PFSK-1 (cell line): ENCODE data around the gene TNS3.

Source experiments
- FOXP2 ChIP-seq: optimal IDR thresholded peaks from 2 replicates; pipeline ENCODE3; 2011; ENCODE audit warnings: borderline replicate concordance, control low read depth, inconsistent platforms; ENCODE audit not compliant: insufficient read depth; ENCODE audit errors: extremely low read length, extremely low read depth
- POLR2AphosphoS5 ChIP-seq: IDR thresholded peaks from 2 replicates; pipeline ENCODE4 v1.6.1; 2012; ENCODE audit warnings: low read depth, mild to moderate bottlenecking, control low read depth, low read length, moderate library complexity
- SIN3A ChIP-seq: IDR thresholded peaks from 2 replicates; pipeline ENCODE4 v1.6.1; 2012; ENCODE audit warnings: mild to moderate bottlenecking, low read length, moderate library complexity, borderline replicate concordance; ENCODE audit not compliant: insufficient read depth
- TF ChIP-seq, protein P1 (sequence below), 2 experiments: IDR thresholded peaks; 2 replicates each; pipeline versions ENCODE4 v1.6.1 to v1.8.0; 2011 to 2012; ENCODE audit warnings: low read depth in 2 of 2, low read length in 2 of 2, control low read depth in 1 of 2, inconsistent platforms in 1 of 2, mild to moderate bottlenecking in 1 of 2, moderate library complexity in 1 of 2; ENCODE audit not compliant: insufficient read depth in 1 of 2

DNA sequence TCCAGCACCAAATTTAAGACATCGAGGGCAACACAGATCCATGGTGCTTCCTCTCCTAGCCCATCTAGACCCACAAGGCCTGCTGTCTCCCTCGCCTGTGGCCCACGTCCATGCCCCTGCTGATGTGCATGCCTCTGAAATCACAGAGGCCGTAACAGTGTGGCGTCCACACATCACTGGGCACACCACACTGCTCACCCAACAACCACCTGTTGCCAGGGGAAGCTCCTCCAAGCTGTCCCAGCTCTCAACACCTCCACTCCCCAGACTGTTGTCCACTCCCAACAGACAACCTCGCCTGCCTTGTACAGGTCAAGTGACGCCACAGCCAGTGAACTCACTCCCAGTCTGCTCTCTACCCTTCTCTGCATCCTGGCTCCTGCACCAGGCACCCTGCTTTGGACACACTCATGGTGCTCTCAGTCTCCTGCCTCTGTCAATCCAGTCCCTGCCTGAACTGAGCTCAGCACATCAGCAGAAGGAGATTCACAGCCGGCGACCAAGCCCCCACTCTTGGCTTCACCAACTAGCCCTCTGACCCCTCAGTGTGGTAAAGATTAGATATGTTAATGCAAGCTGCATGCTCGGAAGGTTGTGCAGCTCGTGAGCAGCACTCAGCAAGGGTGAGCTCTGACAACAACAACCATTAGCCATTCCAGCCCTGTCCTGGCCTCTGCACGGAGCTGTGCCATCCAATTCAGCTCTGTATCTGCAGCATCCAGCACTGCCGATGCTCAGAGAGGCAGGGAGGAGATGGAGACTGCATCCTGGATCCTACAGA is 197.0 kb downstream of the TNS3 start:
- TF ChIP-seq FOXP2 (no peak), SIN3A (no peak), POLR2AphosphoS5 (no peak)
- TF ChIP-seq, protein P1, sequence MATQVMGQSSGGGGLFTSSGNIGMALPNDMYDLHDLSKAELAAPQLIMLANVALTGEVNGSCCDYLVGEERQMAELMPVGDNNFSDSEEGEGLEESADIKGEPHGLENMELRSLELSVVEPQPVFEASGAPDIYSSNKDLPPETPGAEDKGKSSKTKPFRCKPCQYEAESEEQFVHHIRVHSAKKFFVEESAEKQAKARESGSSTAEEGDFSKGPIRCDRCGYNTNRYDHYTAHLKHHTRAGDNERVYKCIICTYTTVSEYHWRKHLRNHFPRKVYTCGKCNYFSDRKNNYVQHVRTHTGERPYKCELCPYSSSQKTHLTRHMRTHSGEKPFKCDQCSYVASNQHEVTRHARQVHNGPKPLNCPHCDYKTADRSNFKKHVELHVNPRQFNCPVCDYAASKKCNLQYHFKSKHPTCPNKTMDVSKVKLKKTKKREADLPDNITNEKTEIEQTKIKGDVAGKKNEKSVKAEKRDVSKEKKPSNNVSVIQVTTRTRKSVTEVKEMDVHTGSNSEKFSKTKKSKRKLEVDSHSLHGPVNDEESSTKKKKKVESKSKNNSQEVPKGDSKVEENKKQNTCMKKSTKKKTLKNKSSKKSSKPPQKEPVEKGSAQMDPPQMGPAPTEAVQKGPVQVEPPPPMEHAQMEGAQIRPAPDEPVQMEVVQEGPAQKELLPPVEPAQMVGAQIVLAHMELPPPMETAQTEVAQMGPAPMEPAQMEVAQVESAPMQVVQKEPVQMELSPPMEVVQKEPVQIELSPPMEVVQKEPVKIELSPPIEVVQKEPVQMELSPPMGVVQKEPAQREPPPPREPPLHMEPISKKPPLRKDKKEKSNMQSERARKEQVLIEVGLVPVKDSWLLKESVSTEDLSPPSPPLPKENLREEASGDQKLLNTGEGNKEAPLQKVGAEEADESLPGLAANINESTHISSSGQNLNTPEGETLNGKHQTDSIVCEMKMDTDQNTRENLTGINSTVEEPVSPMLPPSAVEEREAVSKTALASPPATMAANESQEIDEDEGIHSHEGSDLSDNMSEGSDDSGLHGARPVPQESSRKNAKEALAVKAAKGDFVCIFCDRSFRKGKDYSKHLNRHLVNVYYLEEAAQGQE (IDR thresholded peaks at IDR 0.05; ENCODE audit: insufficient read depth in 1 of 2, low read depth in 2 of 2, low read length in 2 of 2), result no peak
